Measurements from ENCODE around the gene GPR157.

DNA sequence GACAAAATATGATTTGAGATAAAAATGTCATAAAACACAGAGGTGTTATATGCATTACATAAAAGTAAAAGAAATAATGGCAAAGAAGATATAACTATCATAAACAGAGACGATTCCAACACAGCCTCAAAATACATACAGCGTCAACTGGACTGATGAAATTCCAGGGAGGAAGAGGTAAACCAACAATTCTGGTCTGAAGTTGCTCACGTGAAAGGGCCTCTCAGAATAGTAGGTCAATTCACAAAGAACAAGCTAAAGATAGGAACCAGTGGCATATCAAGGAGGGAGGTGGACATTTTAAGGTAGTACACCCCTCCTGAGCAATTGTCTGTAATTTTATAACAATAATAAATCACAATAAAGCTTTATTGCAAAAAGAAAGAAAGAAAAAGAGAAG is 78.1 kb downstream of the GPR157 start:
- TF ChIP-seq, protein P1, sequence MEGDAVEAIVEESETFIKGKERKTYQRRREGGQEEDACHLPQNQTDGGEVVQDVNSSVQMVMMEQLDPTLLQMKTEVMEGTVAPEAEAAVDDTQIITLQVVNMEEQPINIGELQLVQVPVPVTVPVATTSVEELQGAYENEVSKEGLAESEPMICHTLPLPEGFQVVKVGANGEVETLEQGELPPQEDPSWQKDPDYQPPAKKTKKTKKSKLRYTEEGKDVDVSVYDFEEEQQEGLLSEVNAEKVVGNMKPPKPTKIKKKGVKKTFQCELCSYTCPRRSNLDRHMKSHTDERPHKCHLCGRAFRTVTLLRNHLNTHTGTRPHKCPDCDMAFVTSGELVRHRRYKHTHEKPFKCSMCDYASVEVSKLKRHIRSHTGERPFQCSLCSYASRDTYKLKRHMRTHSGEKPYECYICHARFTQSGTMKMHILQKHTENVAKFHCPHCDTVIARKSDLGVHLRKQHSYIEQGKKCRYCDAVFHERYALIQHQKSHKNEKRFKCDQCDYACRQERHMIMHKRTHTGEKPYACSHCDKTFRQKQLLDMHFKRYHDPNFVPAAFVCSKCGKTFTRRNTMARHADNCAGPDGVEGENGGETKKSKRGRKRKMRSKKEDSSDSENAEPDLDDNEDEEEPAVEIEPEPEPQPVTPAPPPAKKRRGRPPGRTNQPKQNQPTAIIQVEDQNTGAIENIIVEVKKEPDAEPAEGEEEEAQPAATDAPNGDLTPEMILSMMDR (IDR thresholded peaks at IDR 0.05), result no peak
- TF ChIP-seq POLR2A (IDR thresholded peaks at IDR 0.05), result no peak
- no peak for TF ChIP-seq POLR2AphosphoS5 (IDR thresholded peaks at IDR 0.05)
